Naive B cell (primary cell): ENCODE measurements around the gene HOXD1. TPM values are rescaled to one million over a fixed set of nuclear protein-coding genes. Genes with fewer than 3 reads are reported as not detected.

Experiments used
- ATAC-seq, 2 donors: fragments of 150-1000 bp; cut with Tn5 transposase; 2 replicates each; pipeline ENCODE4 v1.10.0; 2021; ENCODE audit warnings: low read depth in 2 of 2, mild to moderate bottlenecking in 2 of 2, moderate library complexity in 2 of 2
- DNase-seq: peaks from one replicate; pipeline ENCODE4 v3.0.0; 2022
- H3K27ac Mint-ChIP-seq, 6 donors: one replicate each; pipeline ENCODE4 v1.8.0; 2020 to 2022; ENCODE audit warnings: mild to moderate bottlenecking in 6 of 6, mixed read lengths in 6 of 6, moderate library complexity in 5 of 6, inconsistent platforms in 2 of 6
- H3K27me3 Mint-ChIP-seq, 3 donors: one replicate each; pipeline ENCODE4 v1.8.0; 2021 to 2022; ENCODE audit warnings: mixed read lengths in 3 of 3, mild to moderate bottlenecking in 1 of 3
- H3K36me3 Mint-ChIP-seq, 2 donors: one replicate each; pipeline ENCODE4 v1.8.0; 2020 to 2022; ENCODE audit warnings: mixed read lengths in 2 of 2, inconsistent platforms in 1 of 2, mild to moderate bottlenecking in 1 of 2
- H3K4me1 Mint-ChIP-seq, 3 donors: one replicate each; pipeline ENCODE4 v1.8.0; 2020 to 2022; ENCODE audit warnings: mixed read lengths in 3 of 3, inconsistent platforms in 1 of 3, mild to moderate bottlenecking in 1 of 3, moderate library complexity in 1 of 3
- H3K4me3 Mint-ChIP-seq, 8 donors: one replicate each; pipeline ENCODE4 v1.8.0; 2020 to 2022; ENCODE audit warnings: mild to moderate bottlenecking in 8 of 8, mixed read lengths in 8 of 8, moderate library complexity in 8 of 8, inconsistent platforms in 2 of 8
- H3K9me3 Mint-ChIP-seq, 7 donors: one replicate each; pipeline ENCODE4 v1.8.0; 2020 to 2022; ENCODE audit warnings: mixed read lengths in 7 of 7, mild to moderate bottlenecking in 5 of 7, inconsistent platforms in 2 of 7, moderate library complexity in 1 of 7
- polyA plus RNA-seq, 6 donors: library from polyadenylated mRNA; unstranded; fragments of 300-500 nt; fragmentation: Illumina TruSeq; gene quantifications; one replicate each; pipeline ENCODE4 v1.2.3, GENCODE V29; 2021; ENCODE audit warnings: low read depth in 6 of 6

The HOXD1 gene
- polyA plus RNA-seq, 6 donors from 2014 or later = not detected

DNA sequence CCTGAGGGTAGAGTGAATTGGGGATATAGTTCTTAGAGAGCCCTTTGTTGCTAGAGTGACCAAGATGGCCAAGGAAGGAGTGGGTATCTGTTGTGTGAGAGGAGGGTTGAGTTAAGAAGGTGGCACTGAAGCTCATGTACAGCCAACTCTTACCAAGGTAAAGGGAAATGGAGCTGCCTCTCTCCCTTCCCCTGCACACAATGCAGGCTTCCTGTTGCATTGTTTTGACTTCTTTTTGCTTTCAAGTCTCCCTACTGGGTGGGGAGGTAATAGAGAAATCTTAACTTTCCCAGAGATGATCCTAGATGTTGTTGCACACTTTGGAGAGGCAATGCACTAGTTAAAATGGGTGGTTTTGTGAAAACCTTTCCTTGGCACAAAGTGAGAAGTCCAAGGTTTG is 23.8 kb downstream of the HOXD1 start:
- DNase-seq (no peak), ATAC-seq (no peak)
- Mint-ChIP-seq H3K27me3 (peaks cover 25 to 30% (median 27%) of the 10 kb centered on the region in 3 donors), H3K4me3 (no peak overlapping the region), H3K9me3 (peaks cover 0 to 3% (median 0%) of the 10 kb centered on the region in 7 donors), H3K27ac (no peak overlapping the region), H3K36me3 (no peaks in the 10 kb centered on the region), H3K4me1 (no peaks in the 10 kb centered on the region)

- Mint-ChIP-seq H3K9me3 (peaks cover 0 to 3% (median 0%) of the 10 kb centered on the region in 7 donors), H3K4me3 (no peak overlapping the region), H3K27ac (no peak overlapping the region), H3K4me1 (no peaks in the 10 kb centered on the region), H3K27me3 (peaks cover 25 to 30% (median 27%) of the 10 kb centered on the region in 3 donors), H3K36me3 (no peaks in the 10 kb centered on the region)
- DNase-seq (no peak), ATAC-seq (no peak)
Measured at GRCh38 chr2:176213406-176213805, 24.9 kb downstream of the HOXD1 start.

DNA sequence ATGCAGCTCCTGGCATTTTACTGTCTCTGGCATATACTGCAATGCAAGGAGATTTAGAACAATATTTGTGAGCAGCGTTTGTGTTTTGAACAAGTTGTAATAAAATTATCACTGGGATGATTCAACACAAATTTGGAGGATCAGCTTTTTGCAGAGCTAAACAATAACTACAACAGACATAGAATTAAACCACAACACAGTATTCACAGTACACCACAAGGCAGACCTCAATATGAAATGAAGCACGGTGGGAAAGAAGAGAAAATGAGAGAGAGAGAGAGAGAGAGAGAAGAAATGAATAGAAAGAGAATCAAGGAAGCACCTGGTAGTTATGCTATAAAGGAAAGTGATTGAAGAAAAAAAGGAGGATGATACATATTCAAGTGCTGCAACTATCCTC is 39.4 kb downstream of the HOXD1 start:
- DNase-seq = no peak
- H3K9me3 Mint-ChIP-seq = peaks cover 0 to 5% (median 2%) of the 10 kb centered on the region in 7 donors
- H3K27ac Mint-ChIP-seq = no peak overlapping the region
- H3K4me1 Mint-ChIP-seq = no peaks in the 10 kb centered on the region
- H3K36me3 Mint-ChIP-seq = no peaks in the 10 kb centered on the region
- H3K27me3 Mint-ChIP-seq = peaks cover 45 to 64% (median 53%) of the 10 kb centered on the region in 3 donors
- ATAC-seq = no peak
- H3K4me3 Mint-ChIP-seq = no peak overlapping the region

DNA sequence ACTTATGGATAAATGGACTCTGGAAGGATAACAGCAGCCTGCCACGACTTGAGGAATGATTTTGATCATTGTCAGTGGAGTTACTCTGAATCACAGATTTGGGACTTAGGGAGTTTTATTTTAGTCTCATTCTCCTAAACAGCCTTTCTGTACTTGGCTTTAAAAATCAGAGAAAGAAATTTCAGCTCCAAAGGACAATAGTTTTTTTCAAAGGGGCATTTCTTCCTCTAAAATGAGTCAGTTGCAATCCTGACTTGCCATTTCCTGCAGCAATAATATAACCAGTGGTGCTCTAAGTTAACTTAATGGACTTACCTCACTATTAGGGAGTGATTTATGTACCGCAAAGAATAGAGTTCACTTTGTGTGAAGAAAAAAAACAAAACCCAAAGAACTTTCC is 45.7 kb downstream of the HOXD1 start:
- ATAC-seq (no peak), DNase-seq (no peak)
- no peak overlapping the region for H3K4me3 Mint-ChIP-seq
- no peaks in the 10 kb centered on the region for H3K36me3 Mint-ChIP-seq
- peaks cover 0 to 2% (median 0%) of the 10 kb centered on the region in 7 donors for H3K9me3 Mint-ChIP-seq
- peaks cover 36 to 51% (median 36%) of the 10 kb centered on the region in 3 donors for H3K27me3 Mint-ChIP-seq
- no peak overlapping the region for H3K27ac Mint-ChIP-seq
- no peaks in the 10 kb centered on the region for H3K4me1 Mint-ChIP-seq

- Mint-ChIP-seq H3K4me3 (no peak overlapping the region), H3K36me3 (no peaks in the 10 kb centered on the region), H3K27ac (no peak overlapping the region), H3K9me3 (no peaks in the 10 kb centered on the region), H3K4me1 (no peaks in the 10 kb centered on the region), H3K27me3 (peaks cover 36 to 51% (median 43%) of the 10 kb centered on the region in 3 donors)
- DNase-seq = no peak
- ATAC-seq = no peak
Measured at GRCh38 chr2:176234940-176235339, 46.5 kb downstream of the HOXD1 start.

DNA sequence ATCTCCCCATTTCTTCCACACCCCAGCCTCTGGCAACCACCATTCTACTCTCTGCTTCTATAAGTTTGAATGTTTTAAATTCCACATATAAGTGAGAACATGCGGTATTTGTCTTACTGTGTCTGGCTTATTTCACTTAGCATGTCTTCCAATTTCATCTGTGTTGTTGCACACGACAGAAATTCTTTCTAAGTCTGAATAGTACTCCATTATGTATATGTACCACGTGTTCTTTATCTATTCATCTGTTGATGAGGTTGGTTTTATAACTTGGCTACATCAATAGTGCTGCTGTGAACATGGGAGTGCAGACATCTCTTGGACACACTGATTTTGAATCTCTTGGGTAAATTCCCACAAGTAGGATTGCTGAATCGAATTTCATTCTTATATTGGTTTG is 49.0 kb downstream of the HOXD1 start:
- H3K4me1 Mint-ChIP-seq = no peaks in the 10 kb centered on the region
- ATAC-seq (no peak), DNase-seq (no peak)
- no peaks in the 10 kb centered on the region for H3K9me3 Mint-ChIP-seq
- peaks cover 22 to 46% (median 39%) of the 10 kb centered on the region in 3 donors for H3K27me3 Mint-ChIP-seq
- H3K36me3 Mint-ChIP-seq = no peaks in the 10 kb centered on the region
- no peak overlapping the region for H3K27ac Mint-ChIP-seq
- no peak overlapping the region for H3K4me3 Mint-ChIP-seq

- DNase-seq (no peak), ATAC-seq (no peak)
- Mint-ChIP-seq H3K4me1 (no peaks in the 10 kb centered on the region), H3K27ac (no peak overlapping the region), H3K9me3 (no peaks in the 10 kb centered on the region), H3K27me3 (peaks cover 22 to 39% (median 33%) of the 10 kb centered on the region in 3 donors), H3K4me3 (no peak overlapping the region), H3K36me3 (no peaks in the 10 kb centered on the region)
Measured at GRCh38 chr2:176239031-176239430, 50.6 kb downstream of the HOXD1 start.

DNA sequence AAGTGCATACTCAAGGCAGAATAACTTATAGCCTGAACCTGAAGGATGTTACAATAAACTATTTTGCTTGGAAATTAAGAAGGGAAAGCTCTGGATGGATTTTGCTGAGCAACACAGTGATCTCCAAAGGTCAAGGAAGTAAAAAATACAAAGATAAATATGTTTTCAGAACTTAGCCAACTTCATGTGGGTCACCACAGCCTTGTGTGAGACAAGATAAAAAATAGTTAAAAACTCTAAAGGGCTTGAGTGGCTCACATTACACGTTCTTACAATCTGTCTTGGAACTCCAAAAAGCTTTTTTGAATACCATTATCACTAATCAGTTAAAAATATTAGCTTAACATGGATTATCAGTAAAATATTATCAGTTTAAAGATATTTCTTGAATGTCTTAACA is 51.8 kb downstream of the HOXD1 start:
- Mint-ChIP-seq H3K9me3 (no peaks in the 10 kb centered on the region), H3K4me1 (no peaks in the 10 kb centered on the region), H3K27me3 (peaks cover 22 to 36% (median 26%) of the 10 kb centered on the region in 3 donors), H3K36me3 (no peaks in the 10 kb centered on the region), H3K4me3 (no peak overlapping the region), H3K27ac (no peak overlapping the region)
- no peak for ATAC-seq
- no peak for DNase-seq

Other genes with a start within 250 kb of the HOXD1 start
- gene LNPK, start 186.4 kb upstream of the HOXD1 start, polyA plus RNA-seq = 10 to 100 TPM in 4 of 6 donors, 1 to 10 TPM in 2; 7.1 to 15.6 (median 10.2) TPM
- not detected for gene EVX2, start 104.7 kb upstream of the HOXD1 start, polyA plus RNA-seq
- not detected for gene HOXD13, start 95.9 kb upstream of the HOXD1 start, polyA plus RNA-seq
- gene HOXD12, start 88.9 kb upstream of the HOXD1 start, polyA plus RNA-seq = not detected
- not detected for gene HOXD11, start 81.4 kb upstream of the HOXD1 start, polyA plus RNA-seq
- gene HOXD10, start 71.9 kb upstream of the HOXD1 start, polyA plus RNA-seq = not detected
- not detected for gene HOXD9, start 65.9 kb upstream of the HOXD1 start, polyA plus RNA-seq
- not detected for gene HOXD8, start 59.0 kb upstream of the HOXD1 start, polyA plus RNA-seq
- gene HOXD4, start 37.1 kb upstream of the HOXD1 start, polyA plus RNA-seq = not detected
- gene HOXD3, start 31.4 kb upstream of the HOXD1 start, polyA plus RNA-seq = not detected
- gene MTX2, start 80.8 kb downstream of the HOXD1 start, polyA plus RNA-seq = 10 to 100 TPM; 10.7 to 44.4 (median 19.3) TPM